GM18507 (cell line): ENCODE results near the gene C4BPA.

ENCODE experiments used
- DNase-seq: peaks from one replicate; pipeline ENCODE4 v3.0.0; 2011; ENCODE audit warnings: low read depth; ENCODE audit not compliant: insufficient read length; ENCODE audit errors: extremely low spot score
- FAIRE-seq: peaks from 2 replicates; lab custom pipeline; 2011; peaks lifted over from hg19 to GRCh38; lab: Jason Lieb, UNC

Gene C4BPA

GRCh38 chr1:207103892-207104373 is at the start of gene C4BPA:
Gene C4BPA, plus strand, starts transcription at chr1:207104233. Its CDS starts 8,793 bp downstream, at chr1:207113026.
- no peak for DNase-seq
- FAIRE-seq, result no peak

DNA sequence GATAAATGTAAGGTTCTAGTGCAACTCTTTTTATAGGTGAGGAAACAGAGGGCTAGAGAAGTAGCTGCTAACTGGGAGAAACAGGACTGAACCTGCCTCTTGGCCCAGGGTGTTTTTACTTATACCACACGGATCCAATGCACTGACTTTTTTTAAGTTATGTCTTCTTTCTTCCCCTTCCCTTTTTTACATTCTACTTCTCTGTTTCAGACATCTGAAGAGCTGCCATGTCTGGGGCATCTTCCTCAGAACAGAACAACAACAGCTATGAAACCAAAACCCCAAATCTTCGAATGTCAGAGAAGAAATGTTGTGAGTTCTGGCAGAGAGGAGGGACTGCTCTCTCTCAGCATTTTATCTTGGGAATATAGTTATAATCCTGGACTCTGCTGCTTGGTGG is 49.5 kb upstream of the C4BPA start:
- FAIRE-seq (no peak), DNase-seq (no peak)

GRCh38 chr1:207055386-207056001 is 48.5 kb upstream of the C4BPA start:
- DNase-seq (no peak), FAIRE-seq (no peak)

GRCh38 chr1:207056673-207057072 is 47.4 kb upstream of the C4BPA start:
- FAIRE-seq (no peak), DNase-seq (no peak)

DNA sequence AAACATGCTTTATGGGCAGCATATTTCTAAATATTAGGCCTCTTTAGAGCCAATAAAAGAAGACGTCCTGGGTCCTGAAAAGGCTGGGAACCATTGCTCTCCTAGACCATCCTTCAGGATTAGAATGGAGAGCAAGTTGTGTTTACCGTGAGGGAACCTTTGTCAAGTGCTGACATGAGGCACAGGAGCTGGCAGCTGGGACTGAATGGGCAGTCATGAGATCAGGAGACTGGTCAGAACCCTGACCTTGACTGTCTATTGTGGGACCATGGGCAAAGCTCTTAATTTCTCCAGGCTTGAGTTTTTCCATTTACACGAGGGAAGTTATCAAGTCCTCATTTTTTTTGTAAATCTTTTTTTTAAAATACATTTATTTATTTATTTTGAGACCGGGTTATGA is 45.8 kb upstream of the C4BPA start:
- no peak for DNase-seq
- no peak for FAIRE-seq

DNA sequence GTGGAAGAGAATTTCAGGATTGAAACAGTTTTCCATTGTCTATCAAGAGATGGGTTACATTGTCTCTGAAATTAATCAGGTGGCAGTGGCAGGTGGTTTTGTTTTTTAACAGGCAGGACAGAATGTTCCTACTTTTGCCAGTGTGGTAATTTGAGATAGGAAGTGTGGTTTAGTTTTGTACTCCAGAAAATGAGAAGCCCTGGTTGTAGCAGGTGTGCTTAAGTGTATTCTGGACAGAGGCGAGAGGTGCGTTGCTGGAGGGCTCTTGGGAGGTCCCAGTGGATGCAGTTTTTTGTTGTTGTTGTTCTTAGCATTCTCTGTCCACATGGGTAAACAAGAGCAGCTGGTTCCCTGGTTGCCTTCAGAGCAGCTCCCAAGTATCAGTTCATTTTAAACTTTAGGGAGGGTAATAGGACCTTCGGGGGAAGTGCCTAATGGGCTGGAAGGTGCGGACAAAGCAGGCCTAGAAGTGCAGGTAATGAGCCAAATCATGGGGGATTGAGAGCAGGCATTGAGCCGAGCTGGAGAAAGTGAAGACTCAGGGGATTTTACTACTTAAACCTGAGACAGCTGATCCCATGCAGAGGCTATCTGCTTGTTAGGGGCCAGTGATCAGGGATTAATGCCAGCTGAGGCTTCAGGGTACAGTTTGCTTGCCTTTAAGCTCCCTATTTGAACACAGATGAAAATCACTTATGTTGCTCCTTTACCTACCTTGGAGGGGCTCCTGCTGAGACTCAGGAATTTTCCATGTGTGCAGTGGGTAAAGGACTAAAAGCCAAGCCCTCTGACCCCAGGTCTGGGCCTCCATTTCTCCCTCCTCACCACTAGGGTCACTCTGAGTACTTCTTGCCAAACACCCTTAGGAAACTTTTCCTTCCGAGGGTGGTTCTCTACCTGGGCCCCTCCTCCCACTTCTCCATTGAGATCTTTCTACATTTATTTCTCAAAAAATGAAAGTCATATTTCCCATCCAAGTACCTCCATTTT is 44.9 kb upstream of the C4BPA start:
- DNase-seq, result no peak
- no peak for FAIRE-seq

DNA sequence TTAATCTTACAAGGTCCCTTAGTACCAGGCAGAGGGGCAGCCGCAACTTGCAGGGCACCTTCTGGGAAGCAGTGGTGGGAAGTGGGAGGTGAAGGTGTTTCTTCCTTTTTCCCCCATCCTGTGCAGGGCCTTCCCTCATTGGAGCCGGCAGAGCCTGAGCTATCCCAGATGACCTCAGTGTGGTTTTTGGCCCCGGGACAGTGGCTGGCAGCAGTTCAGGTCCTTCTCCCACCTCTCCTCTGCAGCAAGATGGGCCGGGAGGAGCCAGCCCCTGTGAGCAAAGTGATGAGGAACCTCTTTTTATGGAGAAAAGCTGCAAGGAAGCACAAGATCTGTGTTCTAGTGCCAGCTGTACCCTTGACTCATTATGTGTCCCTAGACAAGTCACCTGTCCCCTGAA is 44.2 kb upstream of the C4BPA start:
- FAIRE-seq (no peak), DNase-seq (no peak)

GRCh38 chr1:207060596-207060995 is 43.4 kb upstream of the C4BPA start:
- FAIRE-seq (no peak), DNase-seq (no peak)

GRCh38 chr1:207062058-207062457 is 42.0 kb upstream of the C4BPA start:
- FAIRE-seq, result no peak
- no peak for DNase-seq

DNA sequence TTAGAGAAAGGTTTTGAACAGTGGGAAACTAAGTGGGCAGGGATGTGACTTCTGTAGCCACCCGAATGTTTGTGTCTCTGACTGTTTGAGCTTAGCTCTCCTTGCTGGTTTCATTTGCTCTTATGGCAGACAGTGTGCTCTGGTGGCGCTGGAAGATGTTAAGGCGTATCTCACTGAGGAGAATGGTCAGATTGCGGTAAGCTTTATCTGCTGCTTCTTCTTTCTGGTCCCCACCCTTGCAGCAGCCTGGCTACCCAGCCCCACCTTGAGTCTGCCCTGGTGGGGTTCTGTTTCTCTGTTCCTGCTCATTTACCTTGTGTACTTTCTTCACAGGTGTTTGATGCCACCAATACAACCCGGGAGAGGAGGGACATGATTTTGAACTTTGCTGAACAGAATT is 41.0 kb upstream of the C4BPA start:
- FAIRE-seq (no peak), DNase-seq (no peak)

- FAIRE-seq (no peak), DNase-seq (no peak)
These were observed 39.5 kb upstream of the C4BPA start for GRCh38 chr1:207064561-207064960.

DNA sequence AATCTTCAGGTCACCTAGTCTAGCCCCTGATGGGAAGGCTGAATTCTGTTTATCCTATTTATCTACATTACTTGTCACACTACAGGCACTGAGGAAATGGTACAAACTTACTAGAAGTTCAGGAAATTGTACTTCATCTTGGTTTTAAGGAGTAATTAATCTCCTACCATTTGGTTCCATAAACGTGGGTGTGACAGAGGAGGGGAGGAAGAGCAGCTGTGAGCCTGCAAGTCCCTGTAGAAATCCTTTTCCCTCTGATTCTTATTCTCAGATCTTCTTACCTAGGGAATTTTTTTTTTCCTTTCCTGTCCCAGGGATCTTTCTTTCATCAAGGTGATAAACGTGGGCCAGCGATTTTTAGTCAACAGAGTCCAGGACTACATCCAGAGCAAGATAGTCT is 36.8 kb upstream of the C4BPA start:
- FAIRE-seq (no peak), DNase-seq (no peak)

GRCh38 chr1:207067665-207068064 is 36.4 kb upstream of the C4BPA start:
- FAIRE-seq (no peak), DNase-seq (no peak)

- FAIRE-seq, result no peak
These were observed 35.0 kb upstream of the C4BPA start for GRCh38 chr1:207069061-207069460.

GRCh38 chr1:207069858-207070506 is 34.1 kb upstream of the C4BPA start:
- FAIRE-seq (no peak), DNase-seq (no peak)

More at GRCh38 chr1:207069061-207069460, 35.0 kb upstream of the C4BPA start:
- DNase-seq, result no peak

DNA sequence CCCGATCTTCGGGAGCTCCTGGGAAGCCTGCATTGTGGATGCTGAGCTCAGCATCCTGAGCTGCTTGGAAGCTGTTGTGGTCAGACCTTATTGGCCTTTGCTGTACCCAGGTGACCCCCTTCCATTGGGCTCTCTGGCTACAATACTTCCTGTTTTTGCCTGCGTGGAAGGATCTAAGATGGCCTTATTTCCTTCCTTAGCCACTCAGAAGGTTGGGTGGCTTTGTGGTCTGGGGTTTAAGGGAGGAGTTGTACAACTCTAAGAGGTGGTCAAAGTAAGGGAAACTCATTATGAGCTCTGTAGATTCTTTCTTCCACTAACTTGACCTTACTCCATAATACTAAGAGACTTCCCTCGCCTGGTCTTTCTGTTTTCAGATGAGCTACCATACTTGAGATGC is 33.2 kb upstream of the C4BPA start:
- DNase-seq (no peak), FAIRE-seq (no peak)

DNA sequence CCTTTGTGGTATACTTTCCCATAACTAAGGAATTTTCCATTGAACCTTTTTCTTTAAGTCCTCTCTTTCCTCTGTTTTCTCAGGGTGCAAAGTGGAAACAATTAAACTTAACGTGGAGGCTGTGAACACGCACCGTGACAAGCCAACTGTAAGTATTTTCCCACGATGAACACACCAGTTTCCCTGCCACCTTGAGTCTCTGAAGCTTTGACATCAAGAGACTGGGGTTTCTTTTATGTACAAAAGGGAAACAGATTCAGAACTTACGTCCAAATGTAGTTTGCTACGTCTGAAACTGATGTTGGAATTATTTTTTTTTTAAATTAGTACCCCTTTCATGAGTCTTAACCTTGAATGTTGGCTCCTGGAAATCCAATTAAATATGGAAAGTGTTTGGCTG is 32.6 kb upstream of the C4BPA start:
- DNase-seq, result no peak
- FAIRE-seq, result no peak

GRCh38 chr1:207072233-207072632 is 31.8 kb upstream of the C4BPA start:
- FAIRE-seq (no peak), DNase-seq (no peak)

DNA sequence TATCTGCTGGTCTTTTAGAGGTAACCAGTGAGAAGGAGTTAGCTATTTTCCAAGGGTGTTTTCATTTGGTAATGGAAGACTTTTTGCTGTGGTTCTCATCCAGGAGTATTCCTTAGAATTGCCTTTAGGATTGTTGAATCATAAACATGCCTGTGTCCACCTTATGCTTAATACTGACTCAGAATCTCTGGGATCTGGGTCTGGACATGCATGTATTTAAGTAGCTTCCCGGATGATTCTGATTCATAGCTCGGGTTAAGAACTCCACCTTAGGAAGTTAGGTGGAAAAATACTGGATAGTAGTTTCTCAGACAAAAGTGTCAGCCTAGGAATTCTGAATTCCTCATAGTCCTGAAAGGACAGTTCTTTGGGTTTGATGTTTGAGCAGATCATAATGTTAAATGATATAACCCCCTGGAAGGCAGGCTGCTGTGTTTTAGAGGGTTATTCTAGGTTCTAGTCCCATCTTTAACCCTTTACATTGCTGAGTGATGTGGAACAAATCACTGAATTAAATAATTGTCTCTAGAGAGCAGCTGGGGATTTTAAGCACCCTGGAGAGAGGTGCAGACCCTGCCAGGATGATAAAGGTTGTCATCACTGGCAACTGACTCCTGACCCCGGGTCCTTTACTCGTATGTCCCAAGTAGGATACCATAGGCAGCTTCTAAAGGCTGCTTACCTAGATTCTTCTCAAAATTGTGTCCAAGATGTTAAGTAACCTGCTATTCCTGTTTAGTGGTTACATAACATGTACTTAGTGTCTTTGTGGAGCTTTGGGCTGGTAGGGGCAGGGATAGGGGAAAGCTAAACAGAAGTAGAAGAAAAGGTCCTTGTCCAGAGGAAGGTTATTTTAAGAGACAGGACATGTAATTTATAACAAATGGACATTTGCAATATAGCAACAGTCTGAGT is 29.9 kb upstream of the C4BPA start:
- FAIRE-seq (no peak), DNase-seq (no peak)
